Measurements from ENCODE around the gene RBMXL2.

GRCh38 chr11:7057641-7058040, 31.2 kb upstream of the RBMXL2 start:
- TF ChIP-seq CTCF (conservative IDR thresholded peaks at IDR 0.05 in 1 of 2, IDR thresholded peaks at IDR 0.05 in 1 of 2; ENCODE audit: extremely low read depth in 1 of 2, insufficient read depth in 1 of 2, low read depth in 1 of 2, low read length in 2 of 2), result no peak
- TF ChIP-seq EZH2 (IDR thresholded peaks at IDR 0.05; ENCODE audit: borderline replicate concordance, low read length), result no peak

Measured in mammary epithelial cell (primary cell).